GM12878 (cell line): Measurements from ENCODE around the gene ENTPD6. TPM values are rescaled to one million over a fixed set of nuclear protein-coding genes. Genes with fewer than 3 reads are reported as not detected.

Source experiments
- ATAC-seq: fragments of 200-7000 bp; cut with Tn5 transposase; 3 replicates; pipeline ENCODE4 v1.9.1; 2020; ENCODE audit warnings: mild to moderate bottlenecking, moderate library complexity
- BruUV-seq: library from RNA; stranded (reverse); fragments of 400-500 nt; replicated peaks from 2 replicates; lab custom pipeline; 2021; lab: Mats Ljungman, UMichigan
- CTCF ChIA-PET: fragments of 300-600 bp; sonication (Branson Sonifier 250); formaldehyde crosslinking; extraction: SDS; loops from one replicate; lab custom pipeline; 2021; ENCODE audit warnings: inconsistent platforms; lab: Yijun Ruan, JAX
- POLR2A ChIA-PET: fragments of 350-600 bp; formaldehyde crosslinking; extraction: SDS; loops from one replicate; lab custom pipeline; 2021; ENCODE audit warnings: inconsistent platforms; lab: Charles Lee
- RAD21 ChIA-PET: fragments of 300-600 bp; sonication (Branson Sonifier 250); formaldehyde crosslinking; loops from one replicate; lab custom pipeline; 2023; ENCODE audit warnings: antibody characterized with exemption; ENCODE audit not compliant: unreplicated experiment; lab: Charles Lee
- SMC1A ChIA-PET: fragments of 300-600 bp; sonication (Branson Sonifier 250); formaldehyde crosslinking; loops from one replicate; lab custom pipeline; 2023; ENCODE audit not compliant: unreplicated experiment, uncharacterized antibody; lab: Charles Lee
- DNase-seq: peaks from one replicate; pipeline ENCODE4 v3.0.0-alpha.2; 2011; ENCODE audit warnings: low read depth, low spot score
- FAIRE-seq: peaks from 3 replicates; lab custom pipeline; 2011; peaks lifted over from hg19 to GRCh38; lab: Jason Lieb, UNC
- H2AFZ ChIP-seq: 2 replicates; pipeline ENCODE4 v1.6.0; 2011; ENCODE audit warnings: low read depth, low read length, control low read depth; ENCODE audit not compliant: control insufficient read depth
- H3K27ac ChIP-seq: 2 replicates; pipeline ENCODE4 v1.5.1; 2011; ENCODE audit warnings: control low read depth; ENCODE audit not compliant: control insufficient read depth, insufficient read depth
- H3K27me3 ChIP-seq, 2 experiments: replicated peaks in 1 of 2; 2 replicates each; pipeline versions ENCODE4 v1.6.0 to v1.6.1; 2011; ENCODE audit warnings: low read length in 1 of 2; ENCODE audit not compliant: control insufficient read depth in 2 of 2, insufficient read depth in 2 of 2
- H3K36me3 ChIP-seq, 2 experiments: 2 replicates each; pipeline ENCODE4 v1.5.1; 2011; ENCODE audit warnings: low read length in 1 of 2; ENCODE audit not compliant: control insufficient read depth in 2 of 2, insufficient read depth in 2 of 2
- H3K4me1 ChIP-seq: 2 replicates; pipeline ENCODE4 v1.6.1; 2011; ENCODE audit warnings: mild to moderate bottlenecking, low read length, moderate library complexity, mixed read lengths; ENCODE audit not compliant: control insufficient read depth, insufficient read depth
- H3K4me2 ChIP-seq: 2 replicates; pipeline ENCODE4 v1.6.0; 2011; ENCODE audit warnings: control low read depth; ENCODE audit not compliant: control insufficient read depth, insufficient read depth
- H3K4me3 ChIP-seq: fragments of 200-600 bp; sonication (generic); 2 replicates; pipeline ENCODE4 v1.5.1; 2016
- H3K79me2 ChIP-seq: 2 replicates; pipeline ENCODE4 v1.6.0; 2011; ENCODE audit warnings: low read length; ENCODE audit not compliant: control insufficient read depth, insufficient read depth
- H3K9ac ChIP-seq: 2 replicates; pipeline ENCODE4 v1.8.0; 2011; ENCODE audit warnings: low read length, control low read depth, mixed read lengths; ENCODE audit not compliant: control insufficient read depth, insufficient read depth
- H3K9me3 ChIP-seq: replicated peaks from 3 replicates; pipeline ENCODE4 v1.5.1; 2011; ENCODE audit warnings: mild to moderate bottlenecking, low read length; ENCODE audit not compliant: control insufficient read depth, insufficient read depth
- H4K20me1 ChIP-seq: 2 replicates; pipeline ENCODE4 v1.6.0; 2011; ENCODE audit not compliant: control insufficient read depth, insufficient read depth
- E4F1 ChIP-seq: fragments of 450-650 bp; IDR thresholded peaks from 2 replicates; pipeline ENCODE4 v1.6.1; 2018; ENCODE audit warnings: borderline replicate concordance, mild to moderate bottlenecking; ENCODE audit not compliant: partially characterized antibody
- KAT2A ChIP-seq: conservative IDR thresholded peaks from 2 replicates; pipeline ENCODE4 v1.6.1; 2011; ENCODE audit warnings: low read depth, low read length; ENCODE audit not compliant: control insufficient read depth
- LARP7 ChIP-seq: fragments of 450-650 bp; IDR thresholded peaks from 2 replicates; pipeline ENCODE4 v1.6.1; 2017; ENCODE audit warnings: mild to moderate bottlenecking
- TAF1 ChIP-seq: IDR thresholded peaks from 2 replicates; pipeline ENCODE4 v1.6.1; 2011; ENCODE audit warnings: mild to moderate bottlenecking, low read depth, low read length, borderline replicate concordance
- WGBS: methylation state at CpG from one replicate; pipeline ENCODE4 v1.1.6; 2016; ENCODE audit warnings: low lambda C conversion rate; ENCODE audit not compliant: insufficient replicate concordance, insufficient coverage; ENCODE audit errors: missing lambda C conversion rate; 5-methylcytosine and 5-hydroxymethylcytosine counted together
- in situ Hi-C: fragments of 300-500 bp; cut with MboI; formaldehyde crosslinking; loops from 9 replicates; pipeline ENCODE4 v1.14.3; 2018; ENCODE audit warnings: mixed read lengths
- intact Hi-C: fragments of 100-400 bp; cut with micrococcal nuclease; formaldehyde crosslinking; loops from one replicate; pipeline ENCODE4 v1.14.2; 2022; ENCODE audit not compliant: unreplicated experiment
- polyA plus RNA-seq, 11 experiments: library from polyadenylated mRNA; depleted of rRNA in 4 of 11; unstranded in 6 of 11; stranded (reverse) in 5 of 11; fragments of >200 nt; fragmentation: Nextera tagmentation in 4 of 11; fragmentation: Illumina TruSeq in 1 of 11; extraction: Ambion mirVana in 4 of 11; extraction: Trizol in 1 of 11; gene quantifications; 1 replicate in 1 of 11; 2 replicates in 10 of 11; pipeline versions ENCODE4 v1.2.1 to v1.2.3, GENCODE V29; 2011 to 2016; ENCODE audit warnings: inconsistent platforms in 2 of 11, missing spikeins in 2 of 11, low read depth in 1 of 11
- total RNA-seq, 4 experiments: library from RNA; depleted of rRNA in 3 of 4; stranded (reverse); fragments of >200 nt in 3 of 4; fragmentation: Illumina TruSeq in 1 of 4; extraction: Trizol in 1 of 4; gene quantifications; 2 replicates each; pipeline versions ENCODE4 v1.2.1 to v1.2.3, GENCODE V29; 2013 to 2021

ENTPD6 gene
- total and polyA plus RNA-seq, 10 of the 15 experiments (the other 5 are each of a cell fraction or from before 2014, with no cell fraction given), result 0.53 to 45.4 (median 31.1) TPM

GRCh38 chr20:25225642-25226432 is 30.3 kb downstream of the ENTPD6 start:
- ChIA-PET RAD21 (no interaction called here), POLR2A (no interaction called here)
- no peak for ATAC-seq

More at GRCh38 chr20:25225642-25226432, 30.3 kb downstream of the ENTPD6 start:
- no peak for FAIRE-seq
- peaks cover 3% of the 10 kb centered on the region for H3K4me1 ChIP-seq
- H3K79me2 ChIP-seq, result no peaks in the 10 kb centered on the region
- DNase-seq, result no peak
- H3K9me3 ChIP-seq, result no peaks in the 10 kb centered on the region
- no peak for TF ChIP-seq LARP7
- TF ChIP-seq E4F1, result no peak
- no peak for TF ChIP-seq TAF1
- TF ChIP-seq KAT2A, result no peak
- H3K4me2 ChIP-seq, result no peak overlapping the region
- WGBS, result 83% methylated on average over 16 of the region's 16 CpGs
- H2AFZ ChIP-seq, result no peak overlapping the region
- no peaks in the 10 kb centered on the region; a peak in 2 of 4 replicates for H3K36me3 ChIP-seq
- H3K27me3 ChIP-seq, result no peaks in the 10 kb centered on the region
- intact Hi-C loops (no loop called here), in situ Hi-C loops (no loop called here)
- H3K9ac ChIP-seq, result no peak overlapping the region
- no TSS peak for BruUV-seq
- ChIA-PET SMC1A (no interaction called here), CTCF (no interaction called here)
- no peak overlapping the region for H3K4me3 ChIP-seq
- no peaks in the 10 kb centered on the region for H4K20me1 ChIP-seq
- H3K27ac ChIP-seq, result no peak overlapping the region
